Mesenchymal stem cell (in vitro differentiated cells and primary cell): ENCODE data around the gene SFTPB.

Experiments used
- DNase-seq: peaks from one replicate; pipeline ENCODE4 v3.0.0-alpha.2; 2013
- H2AFZ ChIP-seq: one replicate; pipeline ENCODE4 v1.6.1; 2013; ENCODE audit warnings: low read depth, mild to moderate bottlenecking, control low read depth, inconsistent platforms, low read length, moderate library complexity
- H2AK5ac ChIP-seq: 2 replicates; pipeline ENCODE4 v1.6.1; 2013; ENCODE audit warnings: low read length, moderate library complexity, mild to moderate bottlenecking, inconsistent platforms; ENCODE audit not compliant: severe bottlenecking
- H2BK120ac ChIP-seq: one replicate; pipeline ENCODE4 v1.6.1; 2013; ENCODE audit warnings: low read depth, mild to moderate bottlenecking, inconsistent platforms, low read length, moderate library complexity
- H2BK12ac ChIP-seq, 2 experiments: one replicate each; pipeline ENCODE4 v1.6.1; 2013; ENCODE audit warnings: inconsistent platforms in 2 of 2, low read length in 2 of 2, mild to moderate bottlenecking in 2 of 2, moderate library complexity in 2 of 2, control low read depth in 1 of 2
- H2BK15ac ChIP-seq: one replicate; pipeline ENCODE4 v1.6.1; 2013; ENCODE audit warnings: mild to moderate bottlenecking, low read depth, inconsistent platforms; ENCODE audit not compliant: poor library complexity, severe bottlenecking
- H2BK5ac ChIP-seq: 2 replicates; pipeline ENCODE4 v1.6.1; 2013; ENCODE audit warnings: low read depth, mild to moderate bottlenecking, low read length, control low read depth, inconsistent platforms; ENCODE audit not compliant: poor library complexity, severe bottlenecking
- H3K14ac ChIP-seq, 2 experiments: one replicate each; pipeline ENCODE4 v1.6.1; 2013; ENCODE audit warnings: inconsistent platforms in 2 of 2, low read length in 2 of 2, control low read depth in 1 of 2, mild to moderate bottlenecking in 1 of 2, moderate library complexity in 1 of 2
- H3K18ac ChIP-seq, 2 experiments: one replicate each; pipeline ENCODE4 v1.6.1; 2013; ENCODE audit warnings: inconsistent platforms in 2 of 2, low read length in 2 of 2, control low read depth in 1 of 2, low read depth in 1 of 2, mild to moderate bottlenecking in 1 of 2
- H3K23ac ChIP-seq, 2 experiments: one replicate each; pipeline ENCODE4 v1.6.1; 2013; ENCODE audit warnings: inconsistent platforms in 2 of 2, low read length in 2 of 2, mild to moderate bottlenecking in 2 of 2, moderate library complexity in 2 of 2, control low read depth in 1 of 2
- H3K27ac ChIP-seq: 2 replicates; pipeline ENCODE4 v1.5.1; 2013; ENCODE audit warnings: mild to moderate bottlenecking, moderate library complexity, low read length, control low read depth, inconsistent platforms; ENCODE audit not compliant: poor library complexity, severe bottlenecking
- H3K27me3 ChIP-seq, 2 experiments: 2 replicates each; pipeline versions ENCODE4 v1.6.1 to v1.7.0; 2013; ENCODE audit warnings: low read length in 2 of 2, mild to moderate bottlenecking in 2 of 2, moderate library complexity in 2 of 2, control low read depth in 1 of 2, inconsistent platforms in 1 of 2; ENCODE audit not compliant: control insufficient read depth in 1 of 2, insufficient read depth in 1 of 2
- H3K36me3 ChIP-seq, 2 experiments: 2 replicates each; pipeline versions ENCODE4 v1.6.1 to v1.7.0; 2013; ENCODE audit warnings: low read length in 2 of 2, control low read depth in 1 of 2, inconsistent platforms in 1 of 2, low read depth in 1 of 2, mild to moderate bottlenecking in 1 of 2; ENCODE audit not compliant: insufficient read depth in 2 of 2, control insufficient read depth in 1 of 2
- H3K4ac ChIP-seq, 2 experiments: one replicate each; pipeline ENCODE4 v1.6.1; 2013; ENCODE audit warnings: inconsistent platforms in 2 of 2, low read length in 2 of 2, mild to moderate bottlenecking in 2 of 2, moderate library complexity in 2 of 2, control low read depth in 1 of 2, low read depth in 1 of 2
- H3K4me1 ChIP-seq: 2 replicates; pipeline ENCODE4 v1.6.1; 2013; ENCODE audit warnings: low read depth, low read length, control low read depth; ENCODE audit not compliant: control insufficient read depth, insufficient read depth
- H3K4me2 ChIP-seq: 2 replicates; pipeline ENCODE4 v1.6.1; 2013; ENCODE audit warnings: low read length, mild to moderate bottlenecking, inconsistent platforms; ENCODE audit not compliant: poor library complexity, severe bottlenecking
- H3K4me3 ChIP-seq, 2 experiments: 2 replicates each; pipeline versions ENCODE4 v1.5.1 to v1.7.0; 2013; ENCODE audit warnings: low read length in 2 of 2, mild to moderate bottlenecking in 2 of 2, control low read depth in 1 of 2, low read depth in 1 of 2; ENCODE audit not compliant: insufficient read depth in 1 of 2
- H3K79me1 ChIP-seq: replicated peaks from 2 replicates; pipeline ENCODE4 v1.6.1; 2013; ENCODE audit warnings: mild to moderate bottlenecking, control low read depth, low read length, inconsistent platforms; ENCODE audit not compliant: poor library complexity, severe bottlenecking
- H3K9ac ChIP-seq: 2 replicates; pipeline ENCODE4 v1.7.0; 2013; ENCODE audit warnings: mild to moderate bottlenecking, low read length, moderate library complexity
- H3K9me3 ChIP-seq: 2 replicates; pipeline ENCODE4 v1.7.0; 2013; ENCODE audit warnings: mild to moderate bottlenecking, low read length; ENCODE audit not compliant: control insufficient read depth
- H4K8ac ChIP-seq: one replicate; pipeline ENCODE4 v1.6.1; 2013; ENCODE audit warnings: inconsistent platforms, mild to moderate bottlenecking, low read length, moderate library complexity
- H4K91ac ChIP-seq: one replicate; pipeline ENCODE4 v1.6.1; 2013; ENCODE audit warnings: mild to moderate bottlenecking, low read length, inconsistent platforms
- WGBS: methylation state at CpG from one replicate; pipeline ENCODE4 v1.1.7; 2013; ENCODE audit warnings: mixed read lengths; 5-methylcytosine and 5-hydroxymethylcytosine counted together

Gene SFTPB

DNA sequence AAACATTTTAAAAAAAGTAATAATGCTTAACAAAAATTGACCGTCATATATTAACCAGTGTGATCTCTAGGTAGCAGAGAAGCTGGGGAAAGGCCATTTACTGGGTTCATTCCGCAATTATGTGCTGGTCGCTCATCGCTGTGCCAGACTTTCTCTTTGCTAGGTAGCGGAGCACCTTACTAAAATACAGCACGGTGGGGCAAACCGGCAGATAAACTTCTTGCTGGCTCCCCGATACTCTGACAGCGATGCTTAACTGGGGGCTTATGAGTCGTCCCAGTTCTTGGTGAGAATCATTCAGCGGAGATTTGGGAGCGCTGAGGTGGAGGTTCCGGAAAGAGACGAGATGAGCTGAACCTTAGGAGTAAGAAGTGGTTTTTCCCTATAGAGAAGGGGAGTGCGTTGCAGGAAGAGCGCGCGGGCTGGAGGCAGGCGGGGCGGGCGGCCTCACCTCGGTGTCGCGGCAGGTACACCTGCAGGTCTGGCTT, 56.7 kb downstream of the SFTPB start:
- H3K4me1 ChIP-seq, result peaks cover 9% of the 10 kb centered on the region

More for the DNA sequence above, 56.7 kb downstream of the SFTPB start:
- H4K91ac ChIP-seq, result peak overlapping the region; percentile 74
- H3K4me2 ChIP-seq, result peak overlapping the region; percentile 95
- H2AFZ ChIP-seq, result peak overlapping the region; percentile 95
- peak overlapping the region; percentile 95 for H4K8ac ChIP-seq
- H2AK5ac ChIP-seq, result no peak overlapping the region
- H3K9me3 ChIP-seq, result no peaks in the 10 kb centered on the region
- peak; percentile 23 for DNase-seq
- H3K18ac ChIP-seq, result peak overlapping the region; percentile 49 to 88
- H2BK15ac ChIP-seq, result no peak overlapping the region
- peaks cover 18 to 33% of the 10 kb centered on the region in 2 experiments for H3K36me3 ChIP-seq
- peak overlapping the region; percentile 90 for H3K9ac ChIP-seq
- peak overlapping the region in 1 of 2 experiments; percentile 68 for H2BK12ac ChIP-seq
- H3K27ac ChIP-seq, result no peak overlapping the region
- WGBS, result 13% methylated on average over 24 of the region's 24 CpGs
- H3K27me3 ChIP-seq, result no peaks in the 10 kb centered on the region
- H2BK120ac ChIP-seq, result peak overlapping the region; percentile 45
- peak overlapping the region; percentile 92 to 98 for H3K4ac ChIP-seq
- H3K14ac ChIP-seq, result peak overlapping the region in 1 of 2 experiments; percentile 95
- no peak overlapping the region for H2BK5ac ChIP-seq
- peaks cover 8% of the 10 kb centered on the region for H3K79me1 ChIP-seq
- H3K4me3 ChIP-seq, result peak overlapping the region; percentile 94
- H3K23ac ChIP-seq, result peak overlapping the region in 1 of 2 experiments; percentile 99
